Measurements from ENCODE around the gene KAZN. TPM values are rescaled to one million over a fixed set of nuclear protein-coding genes. Genes with fewer than 3 reads are reported as not detected.

Gene KAZN
- total RNA-seq, 1 donor from 2014 or later, result 2.8 TPM

DNA sequence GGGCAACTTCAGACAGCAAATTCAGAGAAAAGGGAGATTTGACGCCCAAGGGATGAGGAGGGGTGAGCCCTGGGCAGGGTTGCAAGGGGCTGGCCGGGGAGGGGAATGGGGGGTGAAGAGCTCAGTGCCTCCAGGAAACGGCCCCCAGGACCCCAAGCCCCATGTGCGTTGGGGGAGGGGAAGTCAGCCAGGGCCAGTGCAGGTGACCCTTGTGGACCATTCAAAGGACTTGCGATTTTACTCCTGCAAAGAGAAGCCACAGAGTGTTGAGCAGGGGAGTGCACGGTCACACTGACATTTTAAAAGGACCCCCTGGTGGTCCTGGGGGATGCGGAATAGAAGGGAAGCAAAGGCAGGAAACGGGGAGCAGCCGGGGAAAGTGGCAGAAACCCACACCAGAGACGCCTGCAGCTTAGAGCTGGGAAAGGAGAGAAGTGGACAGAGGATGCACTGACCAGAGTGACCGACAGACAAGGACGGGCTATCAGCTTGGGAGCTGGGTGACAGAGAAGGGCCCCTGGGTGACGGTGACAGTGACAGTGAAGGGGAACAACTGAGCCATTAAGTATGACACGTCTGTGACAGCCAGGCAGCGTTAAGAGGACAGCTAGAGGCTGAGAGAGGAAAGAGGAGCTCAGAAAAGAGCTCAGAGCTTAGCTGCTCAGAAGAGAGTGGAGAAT is 501.1 kb downstream of the KAZN start:
- H3K4me3 ChIP-seq (ENCODE audit: low read depth, low read length), result no peak overlapping the region
- H3K36me3 ChIP-seq (ENCODE audit: control insufficient read depth, insufficient read depth, low read length), result no peaks in the 10 kb centered on the region
- TF ChIP-seq, protein P1, sequence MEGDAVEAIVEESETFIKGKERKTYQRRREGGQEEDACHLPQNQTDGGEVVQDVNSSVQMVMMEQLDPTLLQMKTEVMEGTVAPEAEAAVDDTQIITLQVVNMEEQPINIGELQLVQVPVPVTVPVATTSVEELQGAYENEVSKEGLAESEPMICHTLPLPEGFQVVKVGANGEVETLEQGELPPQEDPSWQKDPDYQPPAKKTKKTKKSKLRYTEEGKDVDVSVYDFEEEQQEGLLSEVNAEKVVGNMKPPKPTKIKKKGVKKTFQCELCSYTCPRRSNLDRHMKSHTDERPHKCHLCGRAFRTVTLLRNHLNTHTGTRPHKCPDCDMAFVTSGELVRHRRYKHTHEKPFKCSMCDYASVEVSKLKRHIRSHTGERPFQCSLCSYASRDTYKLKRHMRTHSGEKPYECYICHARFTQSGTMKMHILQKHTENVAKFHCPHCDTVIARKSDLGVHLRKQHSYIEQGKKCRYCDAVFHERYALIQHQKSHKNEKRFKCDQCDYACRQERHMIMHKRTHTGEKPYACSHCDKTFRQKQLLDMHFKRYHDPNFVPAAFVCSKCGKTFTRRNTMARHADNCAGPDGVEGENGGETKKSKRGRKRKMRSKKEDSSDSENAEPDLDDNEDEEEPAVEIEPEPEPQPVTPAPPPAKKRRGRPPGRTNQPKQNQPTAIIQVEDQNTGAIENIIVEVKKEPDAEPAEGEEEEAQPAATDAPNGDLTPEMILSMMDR (IDR thresholded peaks at IDR 0.05; ENCODE audit: insufficient read depth, low read length, poor library complexity, severe bottlenecking), result no peak
- DNase-seq (ENCODE audit: low read depth), result no peak
- H3K27me3 ChIP-seq (ENCODE audit: control insufficient read depth, insufficient read depth, low read length), result peaks cover 22% of the 10 kb centered on the region

DNA sequence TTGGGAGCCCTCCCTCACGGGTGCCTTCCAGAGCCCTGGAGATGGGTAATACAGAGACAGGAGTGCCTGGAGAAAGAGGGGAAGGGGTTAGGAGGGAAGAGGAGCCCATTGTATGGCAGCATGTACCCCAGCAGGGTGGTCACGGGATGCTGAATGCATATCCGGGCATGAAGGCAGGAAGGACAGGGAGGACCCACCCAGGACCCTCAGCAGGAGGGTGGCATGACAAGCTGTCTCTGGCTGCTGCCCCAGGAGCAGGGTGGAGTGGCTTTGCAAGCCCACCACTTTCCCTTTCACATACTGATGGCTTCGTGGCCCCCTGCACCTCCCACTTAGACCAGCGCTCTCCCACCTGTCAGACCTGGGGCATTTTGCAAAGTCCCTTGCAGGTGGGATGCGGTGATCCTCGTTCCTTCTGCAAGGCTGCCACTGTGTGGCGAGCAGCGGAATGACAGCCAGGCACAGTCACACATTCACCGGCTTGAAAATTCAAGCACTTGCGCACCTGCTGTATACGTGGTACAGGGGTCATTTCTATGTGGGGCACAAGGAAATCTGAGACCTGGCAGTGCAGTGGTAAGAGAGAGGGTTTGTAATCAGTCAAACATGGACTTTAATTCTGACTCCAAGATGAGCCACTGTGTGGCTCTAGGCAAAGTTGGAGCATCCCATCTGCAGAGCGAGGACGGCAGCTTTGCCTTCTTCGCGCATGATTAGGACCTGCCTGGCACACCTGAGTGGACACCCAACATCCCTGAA is 501.8 kb downstream of the KAZN start:
- DNase-seq (ENCODE audit: low read depth), result no peak
- Histone ChIP-seq H3K4me3 (ENCODE audit: low read depth, low read length) (no peak overlapping the region), H3K36me3 (ENCODE audit: control insufficient read depth, insufficient read depth, low read length) (no peaks in the 10 kb centered on the region), H3K27me3 (ENCODE audit: control insufficient read depth, insufficient read depth, low read length) (peaks cover 22% of the 10 kb centered on the region)
- TF ChIP-seq, protein P1 (IDR thresholded peaks at IDR 0.05; ENCODE audit: insufficient read depth, low read length, poor library complexity, severe bottlenecking), result peak; percentile 98

DNA sequence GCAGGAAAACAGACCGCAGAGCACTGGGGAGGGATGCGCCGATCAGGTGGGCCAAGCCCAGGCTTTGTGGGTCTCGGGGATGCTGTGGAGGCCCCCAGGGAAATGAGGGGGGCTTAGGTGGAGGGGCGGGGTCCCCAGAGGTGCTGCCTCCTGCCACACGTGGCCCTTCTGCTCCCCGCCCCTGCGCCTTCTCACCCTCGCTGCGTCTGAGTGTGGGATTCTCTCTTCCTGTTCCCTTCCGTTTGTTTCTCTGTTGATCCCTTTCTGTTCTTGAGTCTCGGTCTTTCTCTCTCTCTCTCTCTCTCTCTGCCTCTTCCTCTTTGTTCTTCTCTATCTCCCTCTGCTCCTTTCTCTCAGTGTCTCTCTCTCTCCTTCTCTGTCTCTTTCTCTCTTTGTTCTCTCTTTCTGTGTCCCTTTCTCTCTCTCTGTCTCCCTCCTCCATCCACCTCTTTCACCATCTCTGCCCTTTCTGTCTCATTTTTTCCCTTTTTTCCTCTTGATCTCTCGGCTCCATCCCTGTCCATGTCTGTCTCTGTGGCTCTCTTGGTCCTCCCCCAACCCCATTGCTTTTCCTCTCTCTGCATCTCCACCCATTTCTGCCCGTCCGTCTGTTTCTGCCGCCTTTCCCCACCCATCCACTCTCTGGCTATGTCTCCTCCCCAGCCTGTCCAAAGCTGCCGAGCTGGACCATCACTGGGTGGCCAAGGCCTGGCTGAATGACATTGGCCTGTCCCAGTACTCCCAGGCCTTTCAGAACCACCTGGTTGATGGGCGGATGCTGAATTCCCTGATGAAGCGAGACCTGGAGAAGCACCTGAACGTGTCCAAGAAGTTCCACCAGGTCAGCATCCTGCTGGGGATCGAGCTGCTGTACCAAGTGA is 502.6 kb downstream of the KAZN start:
- Histone ChIP-seq H3K4me3 (ENCODE audit: low read depth, low read length) (no peak overlapping the region), H3K27me3 (ENCODE audit: control insufficient read depth, insufficient read depth, low read length) (peaks cover 22% of the 10 kb centered on the region), H3K36me3 (ENCODE audit: control insufficient read depth, insufficient read depth, low read length) (no peaks in the 10 kb centered on the region)
- DNase-seq (ENCODE audit: low read depth), result no peak
- TF ChIP-seq, protein P1 (IDR thresholded peaks at IDR 0.05; ENCODE audit: insufficient read depth, low read length, poor library complexity, severe bottlenecking), result no peak

DNA sequence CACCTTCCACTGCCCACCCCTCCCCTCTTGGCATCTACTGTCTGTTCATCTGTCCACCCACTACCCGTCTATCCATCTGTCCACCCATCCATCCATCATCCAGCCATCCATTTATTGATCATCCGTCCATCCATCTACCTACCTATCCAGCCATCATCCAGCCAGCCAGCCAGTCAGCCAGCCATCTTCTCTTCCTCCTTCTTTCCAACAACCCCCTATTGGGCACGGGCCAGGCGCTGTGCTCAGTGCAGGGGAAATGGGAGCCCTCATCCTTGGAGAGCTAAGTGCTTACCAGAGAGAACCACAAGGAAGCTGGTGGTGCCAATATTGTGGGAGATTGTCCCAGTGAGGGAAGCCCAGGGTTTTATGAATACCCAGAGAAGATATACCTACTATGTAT is 503.3 kb downstream of the KAZN start:
- DNase-seq (ENCODE audit: low read depth), result no peak
- TF ChIP-seq, protein P1 (IDR thresholded peaks at IDR 0.05; ENCODE audit: insufficient read depth, low read length, poor library complexity, severe bottlenecking), result no peak
- no peaks in the 10 kb centered on the region for H3K36me3 ChIP-seq (ENCODE audit: control insufficient read depth, insufficient read depth, low read length)
- H3K4me3 ChIP-seq (ENCODE audit: low read depth, low read length), result no peak overlapping the region
- H3K27me3 ChIP-seq (ENCODE audit: control insufficient read depth, insufficient read depth, low read length), result peaks cover 22% of the 10 kb centered on the region

DNA sequence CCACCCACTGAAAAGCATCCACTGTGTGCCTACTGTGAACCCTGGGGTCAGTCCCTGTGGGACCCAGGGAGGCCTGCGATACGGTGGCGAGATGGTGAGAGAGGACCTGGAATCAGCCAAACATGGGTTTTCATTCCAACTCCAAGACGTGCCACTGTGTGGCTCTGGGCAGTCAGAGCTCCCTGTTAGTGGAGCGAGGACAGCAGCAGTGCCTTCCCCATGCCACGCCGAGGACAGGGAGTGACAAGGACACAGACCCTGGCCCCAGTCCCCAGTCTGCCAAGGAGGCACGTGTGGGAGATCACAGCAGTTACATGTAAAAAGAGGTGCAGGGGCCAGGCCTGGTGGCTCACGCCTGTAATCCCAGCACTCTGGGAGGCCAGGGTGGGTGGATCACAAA is 504.2 kb downstream of the KAZN start:
- H3K27me3 ChIP-seq (ENCODE audit: control insufficient read depth, insufficient read depth, low read length), result peaks cover 22% of the 10 kb centered on the region
- H3K36me3 ChIP-seq (ENCODE audit: control insufficient read depth, insufficient read depth, low read length), result no peaks in the 10 kb centered on the region
- TF ChIP-seq, protein P1 (IDR thresholded peaks at IDR 0.05; ENCODE audit: insufficient read depth, low read length, poor library complexity, severe bottlenecking), result no peak
- no peak for DNase-seq (ENCODE audit: low read depth)
- H3K4me3 ChIP-seq (ENCODE audit: low read depth, low read length), result no peak overlapping the region

Measured in kidney epithelial cell (primary cell).